H1 (cell line): ENCODE measurements around the gene ASB7. TPM values are rescaled to one million over a fixed set of nuclear protein-coding genes. Genes with fewer than 3 reads are reported as not detected.

Experiments used
- CBX5 ChIP-seq: fragments of 300-800, 300-1000 bp; sonication (generic); IDR thresholded peaks from 2 replicates; pipeline ENCODE4 v1.7.1; 2016; ENCODE audit warnings: antibody characterized with exemption, low read length, low read depth
- CEBPB ChIP-seq: IDR thresholded peaks from 2 replicates; pipeline ENCODE4 v1.6.1; 2012; ENCODE audit warnings: low read depth, low read length
- JUN ChIP-seq: IDR thresholded peaks from 2 replicates; pipeline ENCODE4 v1.6.1; 2011; ENCODE audit warnings: low read depth, mild to moderate bottlenecking, improper control_type of control experiment, low read length
- KDM4A ChIP-seq: IDR thresholded peaks from one replicate; pipeline ENCODE4 v1.7.1; 2012; ENCODE audit warnings: low read depth, mild to moderate bottlenecking, moderate library complexity, low read length, inconsistent platforms; ENCODE audit not compliant: severe bottlenecking
- RXRA ChIP-seq: IDR thresholded peaks from 2 replicates; pipeline ENCODE4 v1.6.1; 2011; ENCODE audit warnings: low read depth, mild to moderate bottlenecking, low read length, moderate library complexity; ENCODE audit not compliant: insufficient read depth
- polyA plus RNA-seq, 7 experiments: library from polyadenylated mRNA; depleted of rRNA in 3 of 7; stranded (reverse) in 5 of 7; unstranded in 2 of 7; fragments of >200 nt in 5 of 7; fragments of 200-250 nt in 2 of 7; gene quantifications; 1 replicate in 5 of 7; 2 replicates in 1 of 7; 4 replicates in 1 of 7; pipeline versions ENCODE4 v1.2.1 to v1.2.3, GENCODE V29; 2011 to 2013; ENCODE audit warnings: missing spikeins in 2 of 7, mixed read lengths in 2 of 7
- total RNA-seq: library from RNA; stranded (reverse); fragmentation: NEBNext Ultra II Directional; extraction: Animal tissue kit (Norgen Biotek cat#: 25700); gene quantifications from 2 replicates; pipeline ENCODE4 v1.2.1, GENCODE V29; 2021
- TF ChIP-seq, protein P1 (sequence below): IDR thresholded peaks from 2 replicates; pipeline ENCODE4 v1.6.1; 2012; ENCODE audit warnings: low read length, inconsistent platforms

Gene ASB7
- total and polyA plus RNA-seq, 2 of the 8 experiments (the other 6 are each of a cell fraction or from before 2014, with no cell fraction given) = 5.2 to 12.8 TPM

- TF ChIP-seq KDM4A = no peak
- TF ChIP-seq RXRA = no peak
- TF ChIP-seq CEBPB = no peak
- TF ChIP-seq, protein P1, sequence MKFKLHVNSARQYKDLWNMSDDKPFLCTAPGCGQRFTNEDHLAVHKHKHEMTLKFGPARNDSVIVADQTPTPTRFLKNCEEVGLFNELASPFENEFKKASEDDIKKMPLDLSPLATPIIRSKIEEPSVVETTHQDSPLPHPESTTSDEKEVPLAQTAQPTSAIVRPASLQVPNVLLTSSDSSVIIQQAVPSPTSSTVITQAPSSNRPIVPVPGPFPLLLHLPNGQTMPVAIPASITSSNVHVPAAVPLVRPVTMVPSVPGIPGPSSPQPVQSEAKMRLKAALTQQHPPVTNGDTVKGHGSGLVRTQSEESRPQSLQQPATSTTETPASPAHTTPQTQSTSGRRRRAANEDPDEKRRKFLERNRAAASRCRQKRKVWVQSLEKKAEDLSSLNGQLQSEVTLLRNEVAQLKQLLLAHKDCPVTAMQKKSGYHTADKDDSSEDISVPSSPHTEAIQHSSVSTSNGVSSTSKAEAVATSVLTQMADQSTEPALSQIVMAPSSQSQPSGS = no peak
- no peak for TF ChIP-seq CBX5
- no peak for TF ChIP-seq JUN
Observed at GRCh38 chr15:100648951-100649350, 46.6 kb downstream of the ASB7 start (continued).
